GM19025 (cell line): Measurements from ENCODE around the gene TBCCD1.
"Not testable (repeated sequence)": the region's sequence is repeated elsewhere in the genome, so short reads cannot be mapped to it uniquely, and the experiment has no call there.

Experiments used
- ATAC-seq: cut with Tn5 transposase; IDR thresholded peaks from one replicate; pipeline ENCODE4 v1.9.1; 2021; ENCODE audit warnings: mild to moderate bottlenecking, low read depth, moderate library complexity; ENCODE audit not compliant: unreplicated experiment

TBCCD1 gene

GRCh38 chr3:186498022-186498421 lies 69.1 kb downstream of the TBCCD1 start:
- not testable (repeated sequence) for ATAC-seq

GRCh38 chr3:186497608-186498007 lies 69.5 kb downstream of the TBCCD1 start:
- no peak for ATAC-seq

- no peak for ATAC-seq
Measured at GRCh38 chr3:186496635-186497034, 70.5 kb downstream of the TBCCD1 start.
